ENCODE measurements around the gene KIRREL1. TPM values are rescaled to one million over a fixed set of nuclear protein-coding genes. Genes with fewer than 3 reads are reported as not detected.

Gene KIRREL1
- total RNA-seq, 4 donors from 2014 or later = 34.1 to 102 (median 57.4) TPM

DNA sequence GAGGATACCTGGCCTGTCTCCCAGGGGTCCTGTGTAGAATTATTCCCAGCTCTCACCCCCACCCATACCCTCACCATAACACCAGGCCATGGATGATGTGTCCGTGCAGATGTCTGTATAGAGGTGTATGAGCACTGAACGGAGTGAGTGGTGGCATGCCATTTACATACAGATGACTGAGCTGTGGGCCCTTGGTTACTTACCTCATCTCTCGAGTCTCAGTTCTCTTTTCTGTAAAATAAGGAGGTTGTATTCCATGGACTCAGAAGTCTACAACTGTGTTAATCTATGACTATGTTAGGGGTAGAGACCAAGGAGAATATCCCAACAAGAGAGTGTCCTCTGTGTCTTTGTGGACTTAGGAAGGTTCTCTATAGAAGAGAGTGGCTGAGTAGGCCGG is 121.7 kb downstream of the KIRREL1 start:
- H3K4me3 ChIP-seq = no peak overlapping the region
- H3K9me3 ChIP-seq = no peaks in the 10 kb centered on the region
- no peaks in the 10 kb centered on the region for H3K27me3 ChIP-seq
- intact Hi-C loops (cut with DNase I; ENCODE audit: low total_unique reads) = no loop called here
- H3K4me1 ChIP-seq = no peaks in the 10 kb centered on the region
- TF ChIP-seq POLR2A (IDR thresholded peaks at IDR 0.05) = no peak
- TF ChIP-seq, protein P1, sequence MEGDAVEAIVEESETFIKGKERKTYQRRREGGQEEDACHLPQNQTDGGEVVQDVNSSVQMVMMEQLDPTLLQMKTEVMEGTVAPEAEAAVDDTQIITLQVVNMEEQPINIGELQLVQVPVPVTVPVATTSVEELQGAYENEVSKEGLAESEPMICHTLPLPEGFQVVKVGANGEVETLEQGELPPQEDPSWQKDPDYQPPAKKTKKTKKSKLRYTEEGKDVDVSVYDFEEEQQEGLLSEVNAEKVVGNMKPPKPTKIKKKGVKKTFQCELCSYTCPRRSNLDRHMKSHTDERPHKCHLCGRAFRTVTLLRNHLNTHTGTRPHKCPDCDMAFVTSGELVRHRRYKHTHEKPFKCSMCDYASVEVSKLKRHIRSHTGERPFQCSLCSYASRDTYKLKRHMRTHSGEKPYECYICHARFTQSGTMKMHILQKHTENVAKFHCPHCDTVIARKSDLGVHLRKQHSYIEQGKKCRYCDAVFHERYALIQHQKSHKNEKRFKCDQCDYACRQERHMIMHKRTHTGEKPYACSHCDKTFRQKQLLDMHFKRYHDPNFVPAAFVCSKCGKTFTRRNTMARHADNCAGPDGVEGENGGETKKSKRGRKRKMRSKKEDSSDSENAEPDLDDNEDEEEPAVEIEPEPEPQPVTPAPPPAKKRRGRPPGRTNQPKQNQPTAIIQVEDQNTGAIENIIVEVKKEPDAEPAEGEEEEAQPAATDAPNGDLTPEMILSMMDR (IDR thresholded peaks at IDR 0.05) = no peak
- H3K27ac ChIP-seq = no peak overlapping the region
- H3K36me3 ChIP-seq = no peaks in the 10 kb centered on the region
- DNase-seq = no peak

DNA sequence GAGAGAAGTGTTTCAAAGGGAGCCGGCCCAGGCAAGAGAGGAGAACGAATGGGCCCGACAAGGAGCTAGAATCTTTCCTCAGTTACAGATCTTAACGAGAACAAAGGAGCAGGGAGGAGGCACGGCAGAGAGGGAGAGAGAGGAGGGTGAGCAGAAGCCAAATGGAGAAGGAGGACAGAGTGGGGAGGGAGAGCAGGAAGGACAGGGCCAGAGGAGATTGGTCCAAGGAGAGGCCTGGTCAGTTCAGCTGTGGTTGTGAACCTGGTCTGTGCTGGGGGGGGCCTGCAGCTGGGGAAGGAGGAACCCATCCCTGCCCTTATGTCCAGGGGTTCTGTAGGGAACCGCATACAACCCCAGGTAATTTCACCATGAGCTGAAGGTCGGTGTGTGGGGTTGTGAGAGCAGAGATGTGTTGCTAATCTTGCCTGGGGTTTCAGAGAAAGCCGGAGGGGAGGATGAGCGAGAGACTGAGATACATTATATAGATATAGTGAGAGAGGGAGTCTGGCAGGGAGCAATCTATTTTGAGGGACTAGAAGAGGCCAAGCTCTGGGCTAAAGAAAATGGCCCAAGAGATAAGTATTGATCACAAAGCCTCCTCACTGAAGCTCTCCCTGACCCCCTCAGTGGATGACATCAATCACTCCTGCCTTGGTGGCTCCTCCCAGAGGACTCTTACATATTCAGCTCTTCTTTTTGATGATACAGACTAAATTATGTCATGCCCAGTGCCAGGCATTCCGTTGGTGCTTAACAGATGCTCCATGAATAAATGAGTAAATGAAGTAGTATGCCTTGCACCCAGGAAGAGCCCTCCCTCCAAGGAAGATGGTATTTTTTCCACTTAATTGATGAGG is 123.1 kb downstream of the KIRREL1 start:
- TF ChIP-seq, protein P1 (IDR thresholded peaks at IDR 0.05) = no peak
- no peak for TF ChIP-seq POLR2A (IDR thresholded peaks at IDR 0.05)
- Histone ChIP-seq H3K4me3 (no peak overlapping the region), H3K36me3 (no peaks in the 10 kb centered on the region), H3K9me3 (no peaks in the 10 kb centered on the region), H3K4me1 (no peaks in the 10 kb centered on the region), H3K27me3 (no peaks in the 10 kb centered on the region), H3K27ac (no peak overlapping the region)
- intact Hi-C loops (cut with DNase I; ENCODE audit: low total_unique reads) = no loop called here
- DNase-seq = no peak

DNA sequence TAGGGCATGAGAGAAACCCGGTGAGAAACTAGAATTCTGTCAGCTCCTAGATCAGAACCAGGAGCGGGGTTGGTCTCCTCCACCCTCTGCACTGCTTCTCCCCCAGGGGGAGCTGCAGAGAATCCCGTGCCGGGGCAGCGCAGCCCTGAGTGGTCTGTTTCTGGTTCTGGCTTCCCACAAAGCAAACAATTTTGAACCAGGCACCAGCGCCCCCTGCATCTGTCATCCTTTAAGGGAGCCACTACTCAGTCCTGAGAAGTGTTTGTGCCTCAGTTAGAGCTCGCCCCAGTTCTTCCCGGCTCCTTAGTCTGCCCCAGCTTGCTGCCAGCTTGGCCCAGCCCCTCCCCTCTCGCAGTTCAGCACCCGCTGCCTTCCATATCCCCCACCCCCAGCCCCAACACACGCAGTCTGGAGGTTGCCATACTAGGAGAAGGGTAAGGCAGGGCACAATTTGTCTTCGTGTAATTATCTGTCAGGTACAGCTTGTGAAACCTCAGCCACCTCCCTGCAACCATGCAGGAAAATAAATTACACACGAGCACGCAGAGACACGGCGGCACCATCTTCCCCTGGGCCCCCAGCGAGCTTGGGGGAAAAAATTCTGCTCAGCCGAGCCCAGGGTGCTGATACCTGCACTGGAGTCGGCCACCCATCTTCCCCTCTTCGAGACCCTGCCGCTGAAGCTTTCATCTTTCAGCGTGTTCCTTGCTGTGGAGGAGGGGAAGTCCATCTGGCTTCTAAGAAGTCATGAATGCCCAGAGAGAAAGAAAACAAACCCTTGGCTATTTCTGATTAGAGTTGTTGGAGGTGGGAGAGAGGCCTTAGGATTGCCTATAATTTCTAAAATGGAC is 124.6 kb downstream of the KIRREL1 start:
- H3K36me3 ChIP-seq = no peaks in the 10 kb centered on the region
- H3K4me3 ChIP-seq = peak overlapping the region in 1 of 2 donors; percentile 17
- TF ChIP-seq POLR2A (IDR thresholded peaks at IDR 0.05) = no peak
- TF ChIP-seq, protein P1 (IDR thresholded peaks at IDR 0.05) = peak; percentile 49 to 58 (median 56)
- H3K27me3 ChIP-seq = no peaks in the 10 kb centered on the region
- no peaks in the 10 kb centered on the region for H3K9me3 ChIP-seq
- no peaks in the 10 kb centered on the region for H3K4me1 ChIP-seq
- intact Hi-C loops (cut with DNase I; ENCODE audit: low total_unique reads) = no loop called here
- H3K27ac ChIP-seq = peak overlapping the region; percentile 20 to 41
- peak; percentile 42 to 58 for DNase-seq

DNA sequence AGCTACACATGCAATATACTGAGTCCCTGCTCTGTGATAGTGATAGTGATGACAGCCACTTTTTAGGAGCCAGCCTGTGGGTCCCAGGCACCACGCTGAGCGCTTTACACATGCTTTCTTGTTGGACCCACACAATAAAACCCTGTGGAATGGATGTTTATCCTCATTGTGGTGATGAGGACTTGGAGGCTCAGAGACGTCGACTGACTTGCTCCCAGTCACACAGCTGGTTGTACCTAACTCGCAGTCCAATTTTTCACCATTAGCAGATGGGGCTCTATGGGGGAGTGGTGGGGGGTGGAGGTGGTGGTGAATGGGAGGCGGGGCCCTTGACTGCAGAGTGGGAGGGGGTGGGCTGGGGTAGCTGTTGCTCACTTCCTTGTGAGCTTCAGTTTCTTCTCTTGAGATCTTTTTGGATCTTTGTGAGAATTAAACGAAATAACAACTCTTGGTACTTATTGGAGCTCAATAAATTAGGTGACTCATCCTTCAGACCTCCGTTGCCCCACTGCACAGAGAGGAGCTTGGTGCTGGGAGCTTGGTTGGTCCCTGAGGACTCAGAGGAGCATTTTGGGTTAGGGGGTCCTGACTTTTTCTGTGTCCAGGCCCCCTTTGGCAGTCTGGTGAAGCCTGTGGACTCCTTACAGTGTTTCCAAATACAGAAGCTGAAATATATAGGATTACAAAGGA is 125.4 kb downstream of the KIRREL1 start:
- no peaks in the 10 kb centered on the region for H3K27me3 ChIP-seq
- no peak for DNase-seq
- H3K9me3 ChIP-seq = no peaks in the 10 kb centered on the region
- no peaks in the 10 kb centered on the region for H3K4me1 ChIP-seq
- no peak overlapping the region for H3K4me3 ChIP-seq
- H3K27ac ChIP-seq = peak overlapping the region in 1 of 2 donors; percentile 41
- TF ChIP-seq POLR2A (IDR thresholded peaks at IDR 0.05) = no peak
- intact Hi-C loops (cut with DNase I; ENCODE audit: low total_unique reads) = no loop called here
- no peaks in the 10 kb centered on the region for H3K36me3 ChIP-seq

DNA sequence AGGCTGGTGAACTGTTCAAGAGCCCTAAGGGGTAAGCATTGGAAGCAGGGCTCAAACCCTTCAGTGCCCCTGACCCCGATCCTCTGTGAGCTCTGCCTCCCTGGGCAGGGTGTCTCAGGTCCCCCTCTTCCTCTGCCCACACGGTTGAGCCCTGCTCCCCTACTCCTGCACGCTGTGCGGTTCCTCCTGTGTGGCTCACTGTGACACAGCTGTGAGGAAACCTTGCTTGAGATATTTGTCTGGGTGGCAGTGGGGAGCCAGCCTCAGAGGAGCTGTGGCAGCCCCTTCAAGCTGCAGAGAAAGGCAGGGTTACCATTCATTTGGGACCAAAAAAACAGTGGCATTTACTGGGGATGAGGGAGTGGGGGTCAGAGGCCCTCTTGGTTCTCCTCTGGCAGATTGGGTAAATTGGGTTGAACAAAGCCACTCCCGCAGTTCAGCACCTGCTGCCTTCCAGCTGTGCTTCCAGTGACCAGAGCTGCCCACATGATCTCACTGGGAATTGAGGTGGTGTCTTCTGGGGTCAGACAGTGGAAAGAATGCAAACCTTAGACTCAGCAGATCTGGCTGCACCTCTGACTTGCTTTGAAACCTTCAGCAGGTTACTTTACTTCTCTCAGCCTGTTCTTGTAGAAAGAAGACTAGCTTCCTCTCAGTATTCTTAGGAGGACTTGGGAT is 126.7 kb downstream of the KIRREL1 start:
- H3K4me3 ChIP-seq = no peak overlapping the region
- no peaks in the 10 kb centered on the region for H3K9me3 ChIP-seq
- H3K27me3 ChIP-seq = no peaks in the 10 kb centered on the region
- no peaks in the 10 kb centered on the region for H3K36me3 ChIP-seq
- intact Hi-C loops (cut with DNase I; ENCODE audit: low total_unique reads) = loop anchor here (5.0 kb wide), 1 partner anchor 158 kb away; no protein-coding TSS in a partner anchor
- no peaks in the 10 kb centered on the region for H3K4me1 ChIP-seq
- no peak for DNase-seq
- TF ChIP-seq POLR2A (IDR thresholded peaks at IDR 0.05) = no peak
- TF ChIP-seq, protein P1 (IDR thresholded peaks at IDR 0.05) = no peak
- no peak overlapping the region for H3K27ac ChIP-seq
